CD4-positive, CD25-positive, alpha-beta regulatory T cell (primary cell): ENCODE measurements around the gene SCD5. TPM values are rescaled to one million over a fixed set of nuclear protein-coding genes. Genes with fewer than 3 reads are reported as not detected.

ENCODE experiments used
- ATAC-seq, 2 donors: fragments of 150-1000 bp; cut with Tn5 transposase; one replicate each; pipeline ENCODE4 v1.10.0; 2021; ENCODE audit warnings: low read depth in 2 of 2, moderate number of reproducible peaks in 2 of 2, moderate library complexity in 1 of 2
- DNase-seq, 3 donors: peaks; one replicate each; pipeline versions ENCODE4 v3.0.0 to v3.0.0-alpha.2; 2012 to 2022; ENCODE audit warnings: mixed read lengths in 1 of 3
- H3K27ac ChIP-seq: one replicate; pipeline ENCODE4 v1.7.0; 2013; ENCODE audit warnings: mild to moderate bottlenecking, low read length; ENCODE audit not compliant: insufficient read depth, poor library complexity, severe bottlenecking
- H3K27me3 ChIP-seq: one replicate; pipeline ENCODE4 v1.7.0; 2013; ENCODE audit warnings: low read length; ENCODE audit not compliant: control insufficient read depth, insufficient read depth
- H3K36me3 ChIP-seq: one replicate; pipeline ENCODE4 v1.7.0; 2013; ENCODE audit warnings: mild to moderate bottlenecking, low read length, moderate library complexity; ENCODE audit not compliant: control insufficient read depth, insufficient read depth
- H3K4me1 ChIP-seq: 2 replicates; pipeline ENCODE4 v1.7.0; 2013; ENCODE audit warnings: mild to moderate bottlenecking, low read length; ENCODE audit not compliant: insufficient read depth, control insufficient read depth, poor library complexity, severe bottlenecking
- H3K4me3 ChIP-seq: one replicate; pipeline ENCODE4 v1.7.0; 2013; ENCODE audit warnings: low read depth, mild to moderate bottlenecking, low read length, moderate library complexity
- H3K9me3 ChIP-seq, 2 experiments: 1 replicate in 1 of 2; 2 replicates in 1 of 2; pipeline ENCODE4 v1.7.0; 2013; ENCODE audit warnings: low read length in 2 of 2, mild to moderate bottlenecking in 1 of 2, moderate library complexity in 1 of 2; ENCODE audit not compliant: control insufficient read depth in 2 of 2
- H3K27ac Mint-ChIP-seq, 3 donors: one replicate each; pipeline ENCODE4 v1.8.0; 2020 to 2022; ENCODE audit warnings: mild to moderate bottlenecking in 3 of 3, mixed read lengths in 3 of 3, moderate library complexity in 2 of 3
- H3K27me3 Mint-ChIP-seq: one replicate; pipeline ENCODE4 v1.8.0; 2022; ENCODE audit warnings: mild to moderate bottlenecking, mixed read lengths
- H3K36me3 Mint-ChIP-seq: one replicate; pipeline ENCODE4 v1.8.0; 2020; ENCODE audit warnings: mixed read lengths
- H3K4me1 Mint-ChIP-seq, 4 donors: one replicate each; pipeline ENCODE4 v1.8.0; 2020 to 2022; ENCODE audit warnings: mixed read lengths in 4 of 4, mild to moderate bottlenecking in 1 of 4
- H3K4me3 Mint-ChIP-seq, 4 donors: one replicate each; pipeline ENCODE4 v1.8.0; 2020 to 2022; ENCODE audit warnings: mild to moderate bottlenecking in 4 of 4, mixed read lengths in 4 of 4, moderate library complexity in 3 of 4
- H3K9me3 Mint-ChIP-seq, 7 donors: one replicate each; pipeline ENCODE4 v1.8.0; 2020 to 2022; ENCODE audit warnings: mixed read lengths in 7 of 7, mild to moderate bottlenecking in 3 of 7, moderate library complexity in 2 of 7
- polyA plus RNA-seq, 4 donors: library from polyadenylated mRNA; unstranded; fragments of 300-500 nt; fragmentation: Illumina TruSeq; gene quantifications; one replicate each; pipeline ENCODE4 v1.2.3, GENCODE V29; 2021
- total RNA-seq: library from RNA; stranded (reverse); gene quantifications from one replicate; pipeline ENCODE4 v1.2.3, GENCODE V29; 2022

SCD5 gene
- total and polyA plus RNA-seq, 5 donors from 2014 or later: 0.12 to 0.14 TPM; not detected in 3

- DNase-seq (no peak), ATAC-seq (no peak)
- Mint-ChIP-seq H3K27ac (no peak overlapping the region), H3K27me3 (peaks cover 17% of the 10 kb centered on the region), H3K9me3 (peaks cover 0 to 1% (median 0%) of the 10 kb centered on the region in 7 donors), H3K4me3 (no peak overlapping the region), H3K36me3 (no peaks in the 10 kb centered on the region), H3K4me1 (peaks cover 0 to 4% (median 0%) of the 10 kb centered on the region in 4 donors)
- H3K4me3 ChIP-seq: no peak overlapping the region
- H3K27me3 ChIP-seq: no peaks in the 10 kb centered on the region
- H3K36me3 ChIP-seq: no peaks in the 10 kb centered on the region
- H3K4me1 ChIP-seq: no peaks in the 10 kb centered on the region
- no peak overlapping the region for H3K27ac ChIP-seq
- H3K9me3 ChIP-seq: no peaks in the 10 kb centered on the region
These were observed 110.4 kb downstream of the SCD5 start for GRCh38 chr4:82688091-82688795.

GRCh38 chr4:82687531-82687930 lies 111.1 kb downstream of the SCD5 start:
- Mint-ChIP-seq H3K27ac (no peak overlapping the region), H3K4me3 (no peak overlapping the region), H3K4me1 (peaks cover 0 to 4% (median 0%) of the 10 kb centered on the region in 4 donors), H3K27me3 (peaks cover 17% of the 10 kb centered on the region), H3K9me3 (no peaks in the 10 kb centered on the region), H3K36me3 (no peaks in the 10 kb centered on the region)
- Histone ChIP-seq H3K36me3 (no peaks in the 10 kb centered on the region), H3K4me1 (no peaks in the 10 kb centered on the region), H3K4me3 (no peak overlapping the region), H3K27me3 (no peaks in the 10 kb centered on the region), H3K9me3 (no peaks in the 10 kb centered on the region), H3K27ac (no peak overlapping the region)
- ATAC-seq: no peak
- no peak for DNase-seq

GRCh38 chr4:82681754-82682153 lies 116.8 kb downstream of the SCD5 start:
- ATAC-seq (no peak), DNase-seq (no peak)
- Mint-ChIP-seq H3K4me1 (no peaks in the 10 kb centered on the region), H3K27me3 (peaks cover 19% of the 10 kb centered on the region), H3K4me3 (no peak overlapping the region), H3K36me3 (no peaks in the 10 kb centered on the region), H3K27ac (no peak overlapping the region), H3K9me3 (no peaks in the 10 kb centered on the region)
- no peaks in the 10 kb centered on the region for H3K36me3 ChIP-seq
- H3K27ac ChIP-seq: no peak overlapping the region
- peaks cover 2% of the 10 kb centered on the region for H3K27me3 ChIP-seq
- no peaks in the 10 kb centered on the region for H3K4me1 ChIP-seq
- no peaks in the 10 kb centered on the region for H3K9me3 ChIP-seq
- H3K4me3 ChIP-seq: no peak overlapping the region

- H3K27me3 ChIP-seq: peaks cover 2% of the 10 kb centered on the region
- H3K27me3 Mint-ChIP-seq: peaks cover 24% of the 10 kb centered on the region
These were observed 117.8 kb downstream of the SCD5 start for GRCh38 chr4:82680834-82681233.

GRCh38 chr4:82679531-82679930 lies 119.1 kb downstream of the SCD5 start:
- ATAC-seq: no peak

More at GRCh38 chr4:82680834-82681233, 117.8 kb downstream of the SCD5 start:
- H3K27ac Mint-ChIP-seq: peak overlapping the region in 1 of 3 donors; percentile 18
- H3K36me3 ChIP-seq: no peaks in the 10 kb centered on the region
- no peaks in the 10 kb centered on the region for H3K4me1 ChIP-seq
- no peaks in the 10 kb centered on the region for H3K9me3 Mint-ChIP-seq
- no peak overlapping the region for H3K27ac ChIP-seq
- ATAC-seq (no peak), DNase-seq (no peak)
- no peaks in the 10 kb centered on the region for H3K9me3 ChIP-seq
- no peaks in the 10 kb centered on the region for H3K4me1 Mint-ChIP-seq
- H3K36me3 Mint-ChIP-seq: no peaks in the 10 kb centered on the region
- no peak overlapping the region for H3K4me3 ChIP-seq
- no peak overlapping the region for H3K4me3 Mint-ChIP-seq

GRCh38 chr4:82678051-82678450 lies 120.5 kb downstream of the SCD5 start:
- H3K4me1 ChIP-seq: no peaks in the 10 kb centered on the region
- H3K36me3 Mint-ChIP-seq: no peaks in the 10 kb centered on the region
- H3K4me1 Mint-ChIP-seq: no peaks in the 10 kb centered on the region
- no peak overlapping the region for H3K27ac Mint-ChIP-seq
- H3K27me3 Mint-ChIP-seq: peaks cover 23% of the 10 kb centered on the region
- DNase-seq (no peak), ATAC-seq (no peak)
- no peak overlapping the region for H3K4me3 ChIP-seq
- no peaks in the 10 kb centered on the region for H3K9me3 ChIP-seq
- H3K36me3 ChIP-seq: no peaks in the 10 kb centered on the region
- H3K9me3 Mint-ChIP-seq: peaks cover 0 to 4% (median 0%) of the 10 kb centered on the region in 7 donors
- no peak overlapping the region for H3K4me3 Mint-ChIP-seq
- peaks cover 2% of the 10 kb centered on the region for H3K27me3 ChIP-seq
- H3K27ac ChIP-seq: no peak overlapping the region

More at GRCh38 chr4:82679531-82679930, 119.1 kb downstream of the SCD5 start:
- H3K27me3 ChIP-seq: peaks cover 2% of the 10 kb centered on the region
- no peak for DNase-seq
- no peaks in the 10 kb centered on the region for H3K4me1 ChIP-seq
- H3K9me3 Mint-ChIP-seq: peaks cover 0 to 2% (median 0%) of the 10 kb centered on the region in 7 donors
- no peaks in the 10 kb centered on the region for H3K36me3 ChIP-seq
- peaks cover 24% of the 10 kb centered on the region for H3K27me3 Mint-ChIP-seq
- no peaks in the 10 kb centered on the region for H3K9me3 ChIP-seq
- H3K27ac Mint-ChIP-seq: no peak overlapping the region
- H3K4me3 ChIP-seq: no peak overlapping the region
- no peak overlapping the region for H3K4me3 Mint-ChIP-seq
- H3K27ac ChIP-seq: no peak overlapping the region
- H3K36me3 Mint-ChIP-seq: no peaks in the 10 kb centered on the region
- no peaks in the 10 kb centered on the region for H3K4me1 Mint-ChIP-seq

- no peaks in the 10 kb centered on the region for H3K4me1 ChIP-seq
- H3K27me3 ChIP-seq: peaks cover 2% of the 10 kb centered on the region
- peaks cover 23% of the 10 kb centered on the region for H3K27me3 Mint-ChIP-seq
- H3K4me3 Mint-ChIP-seq: no peak overlapping the region
- no peak overlapping the region for H3K27ac Mint-ChIP-seq
- no peaks in the 10 kb centered on the region for H3K36me3 ChIP-seq
- H3K36me3 Mint-ChIP-seq: no peaks in the 10 kb centered on the region
- H3K9me3 Mint-ChIP-seq: peaks cover 0 to 4% (median 0%) of the 10 kb centered on the region in 7 donors
- H3K27ac ChIP-seq: no peak overlapping the region
- no peak overlapping the region for H3K4me3 ChIP-seq
- no peaks in the 10 kb centered on the region for H3K9me3 ChIP-seq
- DNase-seq: no peak
- no peaks in the 10 kb centered on the region for H3K4me1 Mint-ChIP-seq
- no peak for ATAC-seq
These were observed 121.3 kb downstream of the SCD5 start for GRCh38 chr4:82677327-82677726.
